Loucy (cell line): ENCODE results near the gene ADAMTS2.

Source experiments
- EZH2phosphoT487 ChIP-seq: fragments of 200-600 bp; IDR thresholded peaks from 2 replicates; pipeline ENCODE4 v1.6.1; 2018; ENCODE audit warnings: antibody characterized with exemption, mild to moderate bottlenecking, moderate library complexity, borderline replicate concordance
- TF ChIP-seq, protein P1 (sequence below): fragments of 200-600 bp; sonication (generic); conservative IDR thresholded peaks from 2 replicates; pipeline ENCODE4 v1.5.1; 2014; ENCODE audit warnings: mild to moderate bottlenecking, antibody characterized with exemption, low read length

DNA sequence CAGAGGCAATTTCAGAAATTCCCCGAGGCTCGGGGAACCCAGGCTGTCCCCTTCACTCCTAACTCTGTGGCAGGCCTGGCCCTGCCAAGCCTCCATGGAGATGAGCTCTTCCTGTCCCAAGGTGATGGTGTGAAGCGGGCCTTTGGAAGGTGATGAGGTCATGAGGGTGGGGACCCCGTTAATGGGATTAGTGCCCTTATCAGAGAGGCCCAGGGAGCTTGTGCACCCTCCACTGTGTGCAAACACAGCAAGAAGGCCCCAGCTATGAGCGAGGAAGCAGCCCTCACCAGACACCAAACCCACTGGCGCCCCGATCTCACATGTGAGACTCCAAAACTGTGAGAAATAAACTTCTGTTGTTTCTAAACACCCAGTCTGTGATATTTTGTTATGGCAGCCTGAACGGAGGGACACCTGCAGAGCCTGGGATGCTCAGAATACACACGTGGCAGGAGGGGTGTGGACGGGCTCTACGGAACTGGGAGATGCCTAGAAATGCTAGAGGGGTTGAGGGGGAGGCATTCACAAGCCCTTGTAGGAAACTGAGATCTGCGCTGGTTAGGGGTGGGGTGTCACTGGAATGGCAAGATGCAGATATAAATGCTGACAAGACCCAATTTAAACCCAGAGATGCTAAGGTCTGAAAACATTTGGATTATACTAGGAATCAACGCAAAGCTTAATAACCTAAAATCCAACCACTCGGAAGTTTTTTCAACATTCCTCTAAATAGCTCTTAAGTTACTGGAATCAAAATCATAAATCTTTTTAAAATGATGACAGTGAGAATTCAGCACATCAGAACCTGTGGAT lies 46.9 kb downstream of the ADAMTS2 start:
- TF ChIP-seq EZH2phosphoT487: no peak
- TF ChIP-seq, protein P1, sequence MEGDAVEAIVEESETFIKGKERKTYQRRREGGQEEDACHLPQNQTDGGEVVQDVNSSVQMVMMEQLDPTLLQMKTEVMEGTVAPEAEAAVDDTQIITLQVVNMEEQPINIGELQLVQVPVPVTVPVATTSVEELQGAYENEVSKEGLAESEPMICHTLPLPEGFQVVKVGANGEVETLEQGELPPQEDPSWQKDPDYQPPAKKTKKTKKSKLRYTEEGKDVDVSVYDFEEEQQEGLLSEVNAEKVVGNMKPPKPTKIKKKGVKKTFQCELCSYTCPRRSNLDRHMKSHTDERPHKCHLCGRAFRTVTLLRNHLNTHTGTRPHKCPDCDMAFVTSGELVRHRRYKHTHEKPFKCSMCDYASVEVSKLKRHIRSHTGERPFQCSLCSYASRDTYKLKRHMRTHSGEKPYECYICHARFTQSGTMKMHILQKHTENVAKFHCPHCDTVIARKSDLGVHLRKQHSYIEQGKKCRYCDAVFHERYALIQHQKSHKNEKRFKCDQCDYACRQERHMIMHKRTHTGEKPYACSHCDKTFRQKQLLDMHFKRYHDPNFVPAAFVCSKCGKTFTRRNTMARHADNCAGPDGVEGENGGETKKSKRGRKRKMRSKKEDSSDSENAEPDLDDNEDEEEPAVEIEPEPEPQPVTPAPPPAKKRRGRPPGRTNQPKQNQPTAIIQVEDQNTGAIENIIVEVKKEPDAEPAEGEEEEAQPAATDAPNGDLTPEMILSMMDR: no peak
